ENCODE measurements around the gene PRC1.
A peak's percentile ranks its signal among the peaks of the same experiment; 100 is the strongest.

Gene PRC1

DNA sequence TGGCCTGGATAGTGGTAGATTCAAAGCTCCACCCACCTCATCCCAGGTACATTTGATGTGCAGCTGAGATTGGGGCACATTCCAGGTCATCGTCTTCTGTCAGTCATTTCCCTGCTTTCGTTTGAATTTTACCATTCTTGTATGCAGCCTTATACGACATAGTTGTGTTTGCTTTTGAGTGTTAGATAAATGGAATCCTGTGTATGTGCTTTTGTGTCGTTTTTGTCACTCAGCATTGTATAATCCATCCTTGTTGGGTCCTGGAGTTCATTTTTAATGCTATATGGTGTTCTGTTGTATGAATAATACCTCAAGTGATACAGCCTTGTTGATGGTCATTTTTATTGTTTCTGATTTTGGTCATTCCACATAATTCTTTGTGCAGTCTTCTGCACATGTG lies 32.3 kb downstream of the PRC1 start:
- no peaks in the 10 kb centered on the region for H3K27me3 ChIP-seq (ENCODE audit: control insufficient read depth, insufficient read depth, low read length)
- no peak overlapping the region for H3K9ac ChIP-seq (ENCODE audit: low read depth, low read length)
- no peak overlapping the region for H3K4me2 ChIP-seq (ENCODE audit: low read length)
- no peak overlapping the region for H3K4me3 ChIP-seq (ENCODE audit: low read length)
- peaks cover 46% of the 10 kb centered on the region for H3K36me3 ChIP-seq (ENCODE audit: insufficient read depth, low read length)
- no peaks in the 10 kb centered on the region for H3K9me3 ChIP-seq (replicated peaks; ENCODE audit: low read length)
- peaks cover 28% of the 10 kb centered on the region for H3K4me1 ChIP-seq (ENCODE audit: control insufficient read depth, insufficient read depth, low read length)

DNA sequence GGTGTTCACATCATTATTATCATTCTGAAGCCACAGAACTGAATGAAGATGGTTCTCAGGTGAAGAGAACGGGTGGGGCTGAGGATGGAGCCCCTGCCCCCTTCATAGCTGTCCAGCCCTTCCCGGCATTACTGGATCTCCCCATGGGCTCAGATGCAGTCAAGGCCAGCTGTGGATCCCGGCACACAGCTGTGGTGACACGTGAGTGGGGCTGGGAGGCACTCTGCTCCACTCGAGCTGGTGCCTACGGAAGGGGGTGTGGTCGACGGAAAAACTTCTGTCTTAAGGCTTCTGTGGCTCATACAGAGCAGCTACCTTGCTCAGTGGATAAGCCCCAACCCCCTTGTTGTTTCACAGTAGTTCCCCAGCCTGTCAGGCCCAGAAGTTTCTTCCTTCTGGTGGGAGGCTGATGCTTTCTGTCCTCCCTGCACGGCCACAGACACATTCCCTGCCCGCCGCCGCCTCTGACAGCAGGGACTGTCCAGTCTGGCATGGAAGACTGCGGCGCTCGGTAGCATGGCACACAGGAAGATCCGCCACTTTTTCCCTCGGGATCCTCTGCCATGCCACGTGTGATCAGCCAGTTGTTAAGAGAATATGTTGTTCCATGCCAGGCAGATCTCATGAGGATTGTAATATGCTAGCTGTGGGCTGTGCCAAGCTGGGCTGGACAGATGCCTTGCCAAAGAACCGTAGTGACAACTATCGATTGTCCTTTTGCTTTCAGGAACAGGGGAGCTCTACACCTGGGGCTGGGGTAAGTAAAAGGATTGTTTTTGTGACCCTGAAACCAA lies 33.8 kb downstream of the PRC1 start:
- no peaks in the 10 kb centered on the region for H3K9me3 ChIP-seq (replicated peaks; ENCODE audit: low read length)
- H3K4me3 ChIP-seq (ENCODE audit: low read length) = no peak overlapping the region
- H3K36me3 ChIP-seq (ENCODE audit: insufficient read depth, low read length) = peaks cover 35% of the 10 kb centered on the region
- H3K4me1 ChIP-seq (ENCODE audit: control insufficient read depth, insufficient read depth, low read length) = peaks cover 38% of the 10 kb centered on the region
- no peak overlapping the region for H3K9ac ChIP-seq (ENCODE audit: low read depth, low read length)
- no peaks in the 10 kb centered on the region for H3K27me3 ChIP-seq (ENCODE audit: control insufficient read depth, insufficient read depth, low read length)
- H3K4me2 ChIP-seq (ENCODE audit: low read length) = no peak overlapping the region

DNA sequence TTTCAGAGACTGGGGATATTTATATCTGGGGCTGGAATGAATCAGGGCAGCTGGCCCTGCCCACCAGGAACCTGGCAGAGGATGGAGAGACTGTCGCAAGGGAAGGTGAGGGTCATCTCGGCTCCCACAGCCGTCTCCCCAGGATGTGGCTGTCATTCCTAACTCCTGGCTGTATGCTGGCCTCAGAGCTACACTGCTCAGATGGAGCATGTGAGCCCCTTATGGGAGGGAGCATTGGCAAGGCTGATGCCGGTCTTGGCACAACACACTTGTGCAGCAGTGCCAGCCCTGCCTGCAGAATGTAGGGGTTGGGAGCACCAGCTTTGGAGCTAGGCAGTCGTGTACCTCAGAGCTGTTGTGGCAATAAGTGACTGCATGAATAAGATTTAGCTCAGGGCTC lies 34.4 kb downstream of the PRC1 start:
- H3K36me3 ChIP-seq (ENCODE audit: insufficient read depth, low read length) = peaks cover 35% of the 10 kb centered on the region
- H3K4me1 ChIP-seq (ENCODE audit: control insufficient read depth, insufficient read depth, low read length) = peaks cover 42% of the 10 kb centered on the region
- H3K4me3 ChIP-seq (ENCODE audit: low read length) = no peak overlapping the region
- H3K9ac ChIP-seq (ENCODE audit: low read depth, low read length) = no peak overlapping the region
- no peaks in the 10 kb centered on the region for H3K9me3 ChIP-seq (replicated peaks; ENCODE audit: low read length)
- H3K27me3 ChIP-seq (ENCODE audit: control insufficient read depth, insufficient read depth, low read length) = no peaks in the 10 kb centered on the region
- no peak overlapping the region for H3K4me2 ChIP-seq (ENCODE audit: low read length)

DNA sequence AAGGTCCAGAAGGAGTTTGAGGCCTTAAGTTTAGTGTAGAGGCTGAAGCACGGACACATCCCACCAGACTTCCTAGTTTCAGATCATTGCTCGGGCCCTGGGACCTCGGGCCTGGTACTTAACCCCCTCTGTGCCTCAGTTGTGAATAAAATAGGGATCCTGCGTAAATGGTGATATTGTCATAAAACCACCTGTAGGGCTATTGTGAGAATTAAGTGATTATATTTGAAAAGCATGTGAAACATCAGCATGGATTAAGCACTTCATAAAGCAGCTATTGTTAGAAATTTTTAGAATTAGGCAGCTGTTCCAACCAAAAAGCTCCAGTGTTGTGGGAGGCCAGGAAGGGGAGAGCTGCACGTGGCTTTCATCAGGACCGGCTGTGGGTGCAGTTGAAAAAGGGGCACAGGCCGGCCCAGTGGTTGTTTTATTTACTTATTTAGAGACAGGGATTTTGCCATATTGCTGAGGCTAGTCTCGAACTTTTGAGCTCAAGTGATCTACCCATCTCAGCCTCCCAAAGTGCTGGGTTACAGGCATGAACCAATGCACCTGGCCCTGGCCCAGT lies 35.2 kb downstream of the PRC1 start:
- H3K4me2 ChIP-seq (ENCODE audit: low read length) = no peak overlapping the region
- peaks cover 35% of the 10 kb centered on the region for H3K36me3 ChIP-seq (ENCODE audit: insufficient read depth, low read length)
- H3K4me3 ChIP-seq (ENCODE audit: low read length) = no peak overlapping the region
- H3K27me3 ChIP-seq (ENCODE audit: control insufficient read depth, insufficient read depth, low read length) = no peaks in the 10 kb centered on the region
- no peak overlapping the region for H3K9ac ChIP-seq (ENCODE audit: low read depth, low read length)
- H3K4me1 ChIP-seq (ENCODE audit: control insufficient read depth, insufficient read depth, low read length) = peaks cover 45% of the 10 kb centered on the region
- no peaks in the 10 kb centered on the region for H3K9me3 ChIP-seq (replicated peaks; ENCODE audit: low read length)

DNA sequence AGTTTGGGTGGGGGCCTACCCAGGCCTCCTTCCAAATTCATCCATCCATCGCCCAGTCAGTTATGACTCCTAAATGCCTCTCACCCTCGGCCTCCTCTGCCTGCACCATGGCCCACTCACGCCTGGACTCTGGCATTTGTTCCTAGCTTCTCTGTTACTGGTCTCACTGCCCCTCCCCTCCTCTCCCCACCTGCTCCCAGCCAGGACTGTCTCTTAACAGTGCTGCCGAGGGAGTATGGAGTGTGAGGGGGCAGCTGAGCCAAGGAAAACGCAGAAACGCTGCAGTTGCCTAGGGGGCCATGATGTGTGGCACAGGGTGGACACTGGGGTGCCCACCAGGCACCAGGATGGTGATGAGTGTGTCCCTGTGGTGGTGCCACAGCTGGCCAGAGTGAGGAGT lies 36.5 kb downstream of the PRC1 start:
- Histone ChIP-seq H3K9me3 (replicated peaks; ENCODE audit: low read length) (no peaks in the 10 kb centered on the region), H3K36me3 (ENCODE audit: insufficient read depth, low read length) (peaks cover 36% of the 10 kb centered on the region), H3K4me3 (ENCODE audit: low read length) (peak overlapping the region; percentile 87), H3K4me2 (ENCODE audit: low read length) (peak overlapping the region; percentile 96), H3K27me3 (ENCODE audit: control insufficient read depth, insufficient read depth, low read length) (no peaks in the 10 kb centered on the region), H3K4me1 (ENCODE audit: control insufficient read depth, insufficient read depth, low read length) (peaks cover 45% of the 10 kb centered on the region), H3K9ac (ENCODE audit: low read depth, low read length) (peak overlapping the region; percentile 96)

DNA sequence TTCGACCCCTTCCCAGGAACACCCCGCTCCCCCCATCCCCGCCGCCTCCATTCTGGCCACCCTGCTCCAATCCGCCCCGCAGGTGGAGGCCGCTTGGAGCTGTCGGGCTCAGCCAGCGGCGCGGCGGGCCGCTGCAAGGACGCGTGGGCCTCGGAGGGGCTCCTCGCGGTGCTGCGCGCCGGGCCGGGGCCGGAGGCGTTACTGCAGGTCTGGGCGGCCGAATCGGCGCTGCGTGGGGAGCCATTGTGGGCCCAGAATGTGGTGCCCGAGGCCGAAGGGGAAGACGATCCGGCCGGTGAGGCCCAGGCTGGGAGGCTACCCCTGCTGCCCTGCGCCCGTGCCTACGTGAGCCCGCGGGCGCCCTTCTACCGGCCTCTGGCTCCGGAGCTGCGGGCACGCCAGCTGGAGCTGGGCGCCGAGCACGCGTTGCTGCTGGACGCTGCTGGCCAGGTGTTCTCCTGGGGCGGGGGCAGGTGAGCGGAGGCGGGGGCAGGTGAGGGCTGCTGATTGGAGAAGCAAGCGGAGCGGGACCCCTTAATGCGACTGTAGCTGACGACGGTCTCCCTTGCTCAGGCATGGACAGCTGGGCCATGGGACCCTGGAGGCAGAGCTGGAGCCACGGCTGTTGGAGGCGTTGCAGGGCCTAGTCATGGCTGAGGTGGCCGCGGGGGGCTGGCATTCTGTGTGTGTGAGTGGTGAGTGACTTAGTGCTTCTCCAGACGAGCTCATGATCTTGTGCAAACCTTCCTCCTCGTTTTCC lies 37.1 kb downstream of the PRC1 start:
- no peaks in the 10 kb centered on the region for H3K27me3 ChIP-seq (ENCODE audit: control insufficient read depth, insufficient read depth, low read length)

DNA sequence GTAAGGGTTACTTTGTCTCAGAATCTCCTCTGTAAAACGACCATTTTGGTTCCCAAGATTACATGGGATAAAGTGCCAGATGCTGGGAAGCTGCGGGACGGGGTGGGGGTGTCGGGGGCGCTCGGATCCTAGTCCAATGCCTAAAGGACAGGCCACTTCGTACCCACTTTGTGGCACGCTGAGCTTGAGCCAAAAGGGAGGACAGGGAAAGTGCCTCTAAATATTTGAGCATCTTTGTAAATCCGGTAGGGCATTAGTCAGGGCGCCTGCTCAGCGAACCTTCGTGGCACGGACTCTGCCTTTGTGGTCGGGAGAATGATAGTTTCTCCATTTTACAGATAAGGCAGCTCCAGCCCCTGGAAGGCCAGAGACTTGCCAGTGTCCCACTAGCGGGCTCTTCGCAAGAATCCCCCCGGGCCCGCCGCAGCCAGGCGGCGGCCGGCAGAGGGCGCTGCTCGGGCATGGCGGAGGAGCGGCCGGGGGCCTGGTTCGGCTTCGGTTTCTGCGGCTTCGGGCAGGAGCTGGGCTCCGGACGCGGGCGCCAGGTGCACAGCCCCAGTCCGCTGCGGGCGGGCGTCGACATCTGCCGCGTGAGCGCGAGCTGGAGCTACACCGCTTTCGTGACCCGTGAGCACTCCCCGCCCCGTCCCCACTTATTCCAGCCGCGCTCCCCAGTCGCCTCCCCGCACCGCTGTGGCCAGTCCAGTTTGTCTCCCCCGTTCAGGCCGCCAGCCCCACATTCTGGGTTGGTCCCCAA lies 37.9 kb downstream of the PRC1 start:
- Histone ChIP-seq H3K36me3 (ENCODE audit: insufficient read depth, low read length) (peaks cover 34% of the 10 kb centered on the region), H3K9ac (ENCODE audit: low read depth, low read length) (peak overlapping the region; percentile 96), H3K9me3 (replicated peaks; ENCODE audit: low read length) (no peaks in the 10 kb centered on the region), H3K4me2 (ENCODE audit: low read length) (peak overlapping the region; percentile 96), H3K4me3 (ENCODE audit: low read length) (peak overlapping the region; percentile 87), H3K27me3 (ENCODE audit: control insufficient read depth, insufficient read depth, low read length) (no peaks in the 10 kb centered on the region), H3K4me1 (ENCODE audit: control insufficient read depth, insufficient read depth, low read length) (peaks cover 45% of the 10 kb centered on the region)

More for the DNA sequence above, 37.1 kb downstream of the PRC1 start:
- Histone ChIP-seq H3K4me1 (ENCODE audit: control insufficient read depth, insufficient read depth, low read length) (peaks cover 45% of the 10 kb centered on the region), H3K9me3 (replicated peaks; ENCODE audit: low read length) (no peaks in the 10 kb centered on the region), H3K9ac (ENCODE audit: low read depth, low read length) (peak overlapping the region; percentile 96), H3K36me3 (ENCODE audit: insufficient read depth, low read length) (peaks cover 34% of the 10 kb centered on the region), H3K4me2 (ENCODE audit: low read length) (peak overlapping the region; percentile 96), H3K4me3 (ENCODE audit: low read length) (peak overlapping the region; percentile 87)

DNA sequence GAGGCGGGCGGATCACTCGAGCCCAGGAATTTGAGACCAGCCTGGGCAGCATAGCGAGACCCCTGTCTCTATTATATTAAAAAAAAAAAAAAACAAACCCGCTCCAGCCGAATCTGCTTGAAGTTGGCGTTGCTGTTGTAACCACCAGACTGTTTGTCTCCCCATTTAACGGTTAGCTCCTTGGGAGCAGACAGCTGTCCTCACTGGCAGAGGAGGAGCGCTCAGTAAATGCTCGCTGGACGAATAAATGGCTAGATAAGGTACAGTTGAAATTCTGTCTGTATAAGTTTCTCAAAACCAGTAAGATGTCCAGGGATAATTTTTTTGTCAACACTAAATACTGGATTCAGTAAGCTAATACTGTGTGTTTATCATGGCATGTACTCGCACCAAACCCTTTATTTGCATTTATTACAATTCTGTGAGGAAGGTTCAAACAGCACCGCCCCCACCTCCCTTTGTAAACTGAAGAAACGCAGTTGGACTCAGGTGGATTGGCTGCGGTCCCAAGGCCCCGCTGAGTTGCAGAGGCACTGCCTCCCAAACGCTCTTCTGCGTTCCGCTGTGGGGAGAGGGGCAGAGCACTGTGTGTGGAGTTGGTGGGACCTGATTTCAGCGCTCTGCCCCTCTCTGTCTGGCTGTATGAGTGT lies 38.6 kb downstream of the PRC1 start:
- no peaks in the 10 kb centered on the region for H3K27me3 ChIP-seq (ENCODE audit: control insufficient read depth, insufficient read depth, low read length)
- no peaks in the 10 kb centered on the region for H3K9me3 ChIP-seq (replicated peaks; ENCODE audit: low read length)
- peaks cover 33% of the 10 kb centered on the region for H3K36me3 ChIP-seq (ENCODE audit: insufficient read depth, low read length)
- peak overlapping the region; percentile 96 for H3K9ac ChIP-seq (ENCODE audit: low read depth, low read length)
- H3K4me1 ChIP-seq (ENCODE audit: control insufficient read depth, insufficient read depth, low read length) = peaks cover 43% of the 10 kb centered on the region
- H3K4me2 ChIP-seq (ENCODE audit: low read length) = peak overlapping the region; percentile 96
- peak overlapping the region; percentile 87 for H3K4me3 ChIP-seq (ENCODE audit: low read length)

DNA sequence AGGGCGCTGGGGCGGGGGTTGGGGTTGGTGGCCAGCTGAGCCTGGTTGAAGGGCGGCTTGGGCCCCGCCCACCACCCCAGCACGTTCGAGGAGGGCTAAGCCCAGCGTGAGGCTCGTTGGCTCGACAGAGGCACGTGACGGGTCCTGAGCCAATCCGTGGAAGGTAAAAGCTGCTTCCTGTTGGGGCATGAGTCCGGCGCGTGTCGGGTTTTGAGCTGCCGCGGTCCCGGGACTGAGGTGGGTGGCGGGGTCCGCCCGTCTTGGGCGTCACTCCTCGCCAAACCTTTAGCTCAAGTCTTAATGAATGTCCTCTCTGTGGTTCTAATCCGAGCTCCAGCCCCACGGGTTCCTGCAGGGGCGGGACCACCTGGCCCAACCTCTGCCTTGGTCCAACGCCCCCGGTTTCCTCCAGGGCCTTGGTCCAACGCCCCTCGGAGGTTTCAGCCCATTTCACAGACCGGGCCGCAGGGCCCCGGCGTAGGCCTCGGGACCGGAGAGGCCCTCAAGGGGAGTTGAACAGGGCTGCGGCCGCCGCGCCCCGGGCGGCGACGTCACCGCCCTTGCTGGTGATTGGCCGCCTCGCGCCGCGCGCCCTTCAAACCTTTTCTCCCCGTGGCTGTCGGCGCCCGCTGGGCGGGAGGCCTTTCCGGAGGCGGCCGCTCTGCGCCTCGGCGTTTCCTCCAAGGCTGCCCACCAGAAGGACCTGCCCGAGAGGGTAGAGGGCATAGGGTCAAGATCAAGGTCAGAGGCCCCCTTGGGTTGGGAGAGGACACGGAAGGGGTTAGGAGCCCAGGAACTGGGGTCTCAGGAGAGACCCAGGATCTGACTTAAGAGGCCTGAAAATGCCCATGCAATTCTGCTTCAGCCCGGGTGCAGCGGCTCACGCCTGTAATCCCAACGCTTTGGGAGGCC lies 39.4 kb downstream of the PRC1 start, which contains the start of gene RCCD1:
Gene RCCD1 (plus strand): TSS at position 173 of the 912 bp plus-strand sequence. CDS start 1,851 bp downstream, outside the sequence.
- peak within 1 kb of the TSS; percentile 96 for H3K9ac ChIP-seq (ENCODE audit: low read depth, low read length)
- no peaks in the 10 kb centered on the region for H3K9me3 ChIP-seq (replicated peaks; ENCODE audit: low read length)
- H3K27me3 ChIP-seq (ENCODE audit: control insufficient read depth, insufficient read depth, low read length) = no peaks in the 10 kb centered on the region
- peaks cover 39% of the 10 kb centered on the region for H3K36me3 ChIP-seq (ENCODE audit: insufficient read depth, low read length)
- peak within 1 kb of the TSS; percentile 96 for H3K4me2 ChIP-seq (ENCODE audit: low read length)
- peak within 1 kb of the TSS; percentile 87 for H3K4me3 ChIP-seq (ENCODE audit: low read length)
- peaks cover 36% of the 10 kb centered on the region for H3K4me1 ChIP-seq (ENCODE audit: control insufficient read depth, insufficient read depth, low read length)

All from skeletal muscle satellite cell (primary cell).